ENCODE results near the gene DIP2B.

Gene DIP2B

DNA sequence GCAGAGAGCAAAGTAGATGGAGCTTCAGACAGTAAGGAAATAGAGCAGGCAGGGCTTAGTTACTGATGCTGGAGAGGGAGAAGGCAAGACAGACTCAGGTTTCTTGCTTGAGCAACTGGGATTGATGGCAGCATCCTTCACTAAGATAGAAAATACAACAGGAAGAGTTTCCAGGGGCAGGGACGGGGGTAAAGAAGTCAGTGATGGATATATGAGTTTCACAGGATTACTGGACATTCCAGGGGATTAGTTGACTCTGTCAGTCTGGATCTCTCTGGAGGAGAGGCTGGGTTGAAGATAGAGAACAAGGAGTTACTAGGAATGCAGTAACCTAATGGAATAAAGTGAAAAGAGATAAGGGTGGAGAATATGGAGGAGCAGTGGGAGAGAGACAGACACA, 184.7 kb downstream of the DIP2B start:
- no peak for DNase-seq

DNA sequence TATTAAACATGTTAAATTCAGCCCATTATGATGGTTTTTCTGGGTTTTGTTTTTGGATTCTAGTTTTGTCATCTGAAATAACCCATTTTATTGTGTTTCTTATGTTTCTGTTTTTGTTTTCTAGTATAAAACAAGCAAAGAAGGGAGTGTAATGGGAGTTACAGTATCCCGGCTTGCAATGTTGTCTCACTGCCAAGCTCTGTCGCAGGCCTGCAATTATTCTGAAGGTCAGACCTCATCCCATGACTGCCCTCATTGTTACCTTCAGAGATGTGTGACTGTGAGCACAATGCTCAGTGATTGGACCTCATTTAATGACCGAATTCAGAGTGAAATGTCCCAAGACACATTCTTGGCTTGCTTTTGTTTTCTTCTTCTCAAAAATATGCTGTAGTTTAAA, 186.1 kb downstream of the DIP2B start:
- peak; percentile 5 for DNase-seq

DNA sequence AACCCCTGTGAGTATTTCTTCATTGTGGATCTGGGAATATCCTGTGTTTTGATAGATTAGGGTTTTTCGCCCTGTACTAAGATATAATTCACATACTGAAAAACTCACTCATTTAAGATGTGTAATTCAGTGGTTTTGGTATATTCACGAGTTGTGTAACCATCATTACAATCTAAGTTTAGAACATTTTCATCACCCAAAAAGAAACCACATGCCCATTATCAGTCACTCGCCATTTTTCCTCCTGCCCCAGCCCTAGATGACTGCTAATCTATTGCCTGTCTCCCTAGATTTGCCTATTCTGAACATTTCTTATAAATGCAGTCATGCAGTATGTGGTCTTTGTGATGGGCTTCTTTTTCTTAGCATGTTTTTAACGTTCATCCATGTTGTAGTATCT, 191.2 kb downstream of the DIP2B start:
- no peak for DNase-seq

DNA sequence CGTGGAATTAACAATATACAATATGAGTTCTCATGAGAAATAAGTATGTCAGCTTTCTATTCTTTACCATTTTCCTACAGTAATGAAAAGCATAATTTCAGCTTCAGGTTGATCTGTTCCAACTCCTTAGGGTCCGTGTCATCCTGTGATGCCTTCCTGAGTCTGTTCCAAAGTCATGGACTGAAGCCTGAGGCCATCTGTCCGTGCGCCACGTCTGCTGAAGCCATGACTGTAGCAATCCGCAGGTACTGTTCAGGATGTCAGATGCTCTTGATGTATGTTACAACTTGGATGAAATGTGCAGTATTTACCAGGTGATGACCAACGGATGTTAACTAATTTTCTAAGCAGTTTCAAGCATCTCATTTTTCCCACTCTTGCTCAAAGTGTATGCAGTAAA, 192.1 kb downstream of the DIP2B start:
- no peak for DNase-seq

DNA sequence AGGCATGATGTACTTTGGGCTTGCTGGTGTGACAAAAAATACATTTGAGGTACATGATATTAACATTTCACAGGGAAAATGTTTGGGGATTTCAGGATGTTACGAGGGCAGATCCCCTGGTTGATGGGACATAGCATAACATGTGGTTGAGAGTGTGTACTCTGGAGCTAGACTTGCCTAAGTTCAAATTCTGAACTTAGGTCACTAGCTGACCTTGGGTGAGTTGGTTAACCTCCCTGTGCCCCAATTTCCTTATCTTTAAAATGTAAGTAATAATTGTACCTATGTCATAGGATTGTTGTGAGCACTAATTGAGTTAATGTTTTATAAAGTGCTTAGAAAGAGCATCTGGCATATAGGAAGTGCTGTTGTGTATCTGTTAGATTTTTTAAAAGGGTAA, 194.4 kb downstream of the DIP2B start:
- DNase-seq: no peak

DNA sequence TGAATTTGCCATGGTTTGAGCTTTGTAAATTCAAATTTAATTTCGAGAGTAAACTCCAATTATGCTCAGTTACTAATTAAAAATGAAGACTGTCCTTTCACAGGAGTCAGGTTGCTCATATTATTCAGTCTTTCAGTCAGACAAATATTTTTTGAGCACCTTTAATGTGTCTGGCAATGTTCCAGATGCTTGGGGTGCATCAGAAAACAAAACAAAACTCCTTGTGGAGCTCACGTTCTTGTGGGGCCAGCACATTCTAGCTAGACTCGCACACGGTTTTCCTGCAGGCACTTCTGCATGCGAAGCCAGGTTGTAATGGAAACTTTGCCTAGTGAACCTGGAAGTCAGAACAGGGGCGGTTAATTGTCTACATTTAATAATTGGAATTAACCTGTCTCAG, 195.2 kb downstream of the DIP2B start:
- DNase-seq: peak; percentile 57

DNA sequence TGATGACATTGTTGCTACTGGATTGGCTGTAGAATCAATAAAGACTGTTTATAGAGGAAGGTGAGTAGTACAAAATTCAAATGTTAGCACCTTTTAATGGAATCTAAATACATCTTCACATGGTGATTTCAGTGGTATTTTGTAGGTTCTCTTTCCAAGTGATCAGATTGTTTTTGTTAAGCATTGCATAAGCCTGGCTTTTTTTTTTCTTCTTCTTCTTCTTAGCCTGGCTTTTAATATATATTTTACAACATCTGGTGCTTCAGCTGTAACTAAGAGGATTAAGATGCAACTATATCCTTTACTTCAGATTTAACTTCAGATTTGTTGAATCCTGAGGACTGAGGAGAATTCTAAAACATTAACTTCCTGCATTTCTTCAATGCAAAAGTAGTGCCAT, 201.8 kb downstream of the DIP2B start:
- no peak for DNase-seq

DNA sequence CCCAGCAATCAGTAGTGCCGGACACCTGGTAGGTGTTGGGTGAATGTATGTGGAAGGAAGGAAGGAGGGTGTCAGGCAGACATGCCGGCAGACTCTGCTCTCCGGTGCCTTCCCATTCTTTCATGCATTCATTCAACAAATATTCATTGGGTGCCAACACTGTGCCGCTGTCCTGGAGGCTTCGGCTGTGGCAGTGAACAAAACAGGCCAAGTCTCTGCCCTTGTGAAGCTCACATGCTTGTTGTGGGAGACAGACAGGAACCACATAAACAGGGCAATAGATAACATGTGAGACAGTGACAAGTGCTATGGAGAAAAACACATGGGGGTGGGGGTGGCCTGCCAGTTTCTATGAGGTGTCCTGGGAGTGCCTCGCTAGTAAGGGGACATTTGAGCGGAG, 202.6 kb downstream of the DIP2B start:
- no peak for DNase-seq

DNA sequence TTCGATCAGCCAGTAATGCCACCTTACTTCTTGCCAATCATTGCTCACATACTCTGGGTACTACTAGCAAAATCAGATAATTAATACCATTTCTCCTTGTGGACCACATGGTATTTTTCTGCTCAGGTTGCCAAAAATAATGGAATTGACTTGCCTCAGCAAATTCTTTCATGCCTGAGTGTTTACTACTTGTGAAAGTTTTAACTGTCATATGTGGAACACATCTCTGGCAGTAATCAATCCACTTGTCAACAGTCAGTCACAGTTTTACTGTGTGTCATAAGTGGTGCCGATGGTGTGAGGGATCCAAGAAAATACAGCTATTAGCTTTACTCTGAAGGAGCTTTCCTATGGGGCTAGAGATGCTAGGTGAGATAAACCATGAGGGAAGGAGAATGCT, 203.8 kb downstream of the DIP2B start:
- DNase-seq: no peak

DNA sequence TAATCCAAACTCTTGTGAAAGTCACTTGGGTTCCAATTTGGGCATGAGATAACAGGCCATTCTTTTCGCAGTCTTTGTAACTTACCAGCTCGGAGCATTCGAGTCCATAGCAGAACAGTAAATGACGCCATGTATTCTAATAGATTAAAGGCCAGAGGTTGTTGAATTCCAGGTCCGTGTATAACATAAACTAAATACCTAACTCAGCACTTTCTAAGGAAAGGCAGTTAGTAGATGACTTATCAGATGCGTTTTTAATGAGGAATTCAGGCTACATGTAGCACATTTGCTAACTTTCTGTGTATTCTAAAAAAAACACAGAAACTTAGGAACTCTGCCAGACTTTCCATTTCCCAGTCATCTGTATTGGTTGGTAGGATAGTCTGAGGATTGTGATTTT, 206.3 kb downstream of the DIP2B start:
- DNase-seq: no peak

DNA sequence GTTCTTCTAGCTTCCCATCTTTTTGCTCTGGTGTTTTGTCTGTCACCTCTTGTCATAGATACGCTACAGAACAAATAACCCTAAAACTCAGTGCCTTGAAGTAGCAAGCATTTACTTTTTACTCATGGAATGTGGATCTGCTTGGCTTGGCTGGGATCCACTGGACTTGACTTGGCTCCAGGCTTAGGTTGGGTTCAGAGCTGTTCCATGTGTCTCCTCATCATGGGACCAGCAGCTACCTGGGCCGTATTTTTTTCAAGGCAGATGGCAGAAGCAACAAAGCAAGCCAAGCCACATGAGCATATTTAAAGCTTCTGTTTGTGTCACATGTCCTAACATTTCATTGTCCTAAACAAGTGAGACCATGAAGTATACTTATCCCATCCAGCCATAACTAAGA, 210.4 kb downstream of the DIP2B start:
- no peak for DNase-seq

DNA sequence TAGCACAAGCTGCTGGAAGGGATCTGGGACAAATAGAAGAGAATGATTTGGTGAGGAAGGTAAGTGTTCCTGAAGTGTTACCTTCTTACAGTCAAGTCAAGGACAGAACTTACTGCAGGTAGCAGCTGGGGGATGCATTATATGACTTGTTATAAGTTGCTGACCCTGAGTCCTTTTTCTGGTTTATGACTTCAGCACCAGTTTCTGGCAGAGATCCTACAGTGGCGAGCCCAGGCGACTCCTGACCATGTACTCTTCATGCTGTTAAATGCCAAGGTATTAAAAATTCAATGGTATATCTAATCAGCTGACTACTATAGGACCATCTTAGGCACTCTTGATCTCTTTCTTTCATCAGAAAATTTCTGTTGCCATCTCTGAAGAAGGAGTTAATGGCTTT, 214.0 kb downstream of the DIP2B start:
- DNase-seq: no peak

DNA sequence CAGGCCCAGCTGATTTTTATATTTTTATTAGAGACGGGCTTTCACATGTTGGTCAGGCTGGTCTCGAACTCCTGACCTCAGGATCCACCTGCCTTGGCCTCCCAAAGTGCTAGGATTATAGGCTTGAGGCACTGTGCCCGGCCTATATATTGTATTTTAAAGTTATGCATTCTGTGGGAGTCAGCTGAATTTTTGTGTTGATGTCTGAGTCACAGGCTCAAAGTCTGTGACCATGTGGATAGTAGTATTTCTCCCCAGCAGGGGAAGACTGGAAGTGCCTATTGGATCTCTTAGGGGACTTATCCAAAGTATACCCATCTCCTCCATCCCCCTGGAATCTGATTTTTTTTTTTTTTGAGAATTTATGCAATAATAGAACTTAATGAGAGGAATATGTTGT, 215.3 kb downstream of the DIP2B start:
- no peak for DNase-seq

DNA sequence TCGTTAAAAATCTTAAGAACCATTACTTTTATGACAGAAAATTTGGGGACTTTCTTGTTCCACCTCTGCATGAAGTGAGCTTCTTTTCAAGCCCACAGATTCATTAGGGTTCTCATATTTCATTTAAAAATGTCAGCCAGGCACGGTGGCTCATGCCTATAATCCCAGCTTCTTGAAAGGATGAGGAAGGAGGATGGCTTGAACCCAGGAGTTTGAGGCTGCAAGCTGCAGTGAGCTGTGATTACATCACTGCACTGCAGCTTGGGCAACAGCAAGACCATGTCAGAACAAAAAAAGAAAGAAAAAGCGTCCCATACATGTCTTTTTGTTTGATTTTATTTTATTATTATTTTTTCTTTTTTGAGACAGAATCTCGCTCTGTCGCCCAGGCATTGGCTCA, 215.7 kb downstream of the DIP2B start:
- DNase-seq: no peak

DNA sequence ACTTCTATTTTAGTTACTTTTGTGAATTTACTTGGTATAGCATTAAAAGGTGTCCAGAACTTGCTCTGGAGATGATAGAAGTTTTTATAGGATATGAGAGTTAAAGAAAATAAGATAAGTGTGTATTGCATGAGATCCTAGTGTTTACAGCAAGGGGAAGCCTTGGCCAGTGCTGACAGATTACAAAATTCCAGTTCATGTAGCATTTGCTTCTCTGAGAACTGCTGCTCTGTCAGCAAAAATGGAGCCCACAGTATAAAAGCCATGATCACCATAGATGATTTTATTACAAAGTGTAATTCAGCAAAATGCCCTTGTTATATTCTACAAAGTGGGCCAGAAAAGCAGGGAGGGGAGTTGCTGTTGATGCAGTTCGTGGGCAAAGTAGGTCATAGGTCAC, 219.1 kb downstream of the DIP2B start:
- no peak for DNase-seq

DNA sequence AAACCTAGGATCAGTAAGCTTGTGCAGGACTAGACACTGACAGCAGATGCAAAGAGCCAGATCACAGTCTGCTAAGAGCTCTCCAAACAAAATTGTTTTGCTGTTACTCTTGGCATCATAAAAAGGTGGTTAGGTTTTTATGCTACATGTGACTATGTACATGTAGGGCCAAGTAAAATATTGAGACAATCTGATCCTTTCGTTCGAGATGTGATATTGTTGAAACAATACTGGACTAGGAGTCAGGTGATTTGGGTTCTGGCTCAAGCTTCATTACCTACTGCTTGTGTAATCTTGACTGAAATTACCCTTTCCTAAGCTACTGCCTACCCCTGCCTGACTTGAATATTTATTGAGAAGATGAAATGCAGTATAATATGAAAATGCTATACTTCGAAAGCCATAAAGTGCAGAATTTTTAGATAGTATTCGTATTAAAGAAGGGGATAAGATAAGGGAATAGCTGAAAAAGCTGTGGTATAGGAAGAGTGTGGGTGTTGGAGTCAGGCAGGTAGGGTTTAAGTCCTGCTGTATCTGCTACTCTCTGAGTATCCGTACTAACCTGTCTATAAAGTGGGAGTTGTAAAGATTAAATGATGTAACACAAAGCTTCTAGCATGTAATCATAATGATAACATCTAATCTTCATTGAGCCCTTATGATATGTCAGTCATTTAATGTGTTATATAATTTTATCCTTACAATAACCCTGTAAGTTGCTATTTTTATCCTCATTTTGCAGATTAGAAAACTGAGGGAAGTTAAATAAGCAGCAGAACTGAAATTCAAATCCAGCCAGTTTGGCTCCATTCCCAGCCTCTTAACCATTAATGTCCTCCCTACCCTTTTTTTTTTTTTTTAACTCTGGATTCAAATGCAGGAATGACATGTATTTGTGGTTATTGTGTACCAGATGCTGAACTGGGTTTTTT, 220.5 kb downstream of the DIP2B start:
- DNase-seq: no peak

DNA sequence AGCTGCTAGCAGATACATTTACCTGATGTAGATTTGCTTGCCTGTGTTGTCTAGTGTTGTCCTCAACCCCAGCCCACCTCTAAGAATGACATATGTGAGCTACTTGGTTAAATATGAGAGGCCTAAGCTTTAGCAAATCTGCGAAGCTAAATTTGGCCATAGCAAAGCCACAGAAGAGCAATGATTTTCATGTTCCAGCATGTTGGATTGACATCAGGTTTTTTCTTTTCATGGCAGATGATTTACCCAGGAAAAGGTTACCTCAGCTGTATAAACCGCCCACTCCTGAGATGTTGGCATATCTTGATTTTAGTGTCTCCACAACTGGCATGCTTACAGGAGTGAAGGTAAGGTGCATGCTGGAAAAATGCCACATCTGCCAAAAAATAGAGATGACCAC, 222.7 kb downstream of the DIP2B start:
- no peak for DNase-seq

DNA sequence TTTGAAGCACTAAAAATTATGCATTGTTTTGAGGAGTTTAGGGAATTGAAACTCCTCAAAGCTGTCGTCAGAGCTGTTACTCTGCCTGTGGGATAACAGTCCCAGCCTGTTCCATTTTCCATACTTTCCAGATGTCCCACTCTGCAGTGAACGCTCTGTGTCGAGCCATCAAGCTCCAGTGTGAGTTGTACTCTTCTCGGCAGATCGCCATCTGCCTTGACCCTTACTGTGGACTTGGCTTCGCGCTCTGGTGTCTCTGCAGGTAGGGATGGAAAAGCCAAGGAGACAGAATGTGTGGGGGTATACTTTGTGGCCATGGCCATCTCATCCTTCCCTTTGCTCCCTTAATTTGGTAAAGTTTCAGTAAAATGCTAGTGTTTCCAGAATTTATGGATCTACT, 223.6 kb downstream of the DIP2B start:
- DNase-seq: no peak

DNA sequence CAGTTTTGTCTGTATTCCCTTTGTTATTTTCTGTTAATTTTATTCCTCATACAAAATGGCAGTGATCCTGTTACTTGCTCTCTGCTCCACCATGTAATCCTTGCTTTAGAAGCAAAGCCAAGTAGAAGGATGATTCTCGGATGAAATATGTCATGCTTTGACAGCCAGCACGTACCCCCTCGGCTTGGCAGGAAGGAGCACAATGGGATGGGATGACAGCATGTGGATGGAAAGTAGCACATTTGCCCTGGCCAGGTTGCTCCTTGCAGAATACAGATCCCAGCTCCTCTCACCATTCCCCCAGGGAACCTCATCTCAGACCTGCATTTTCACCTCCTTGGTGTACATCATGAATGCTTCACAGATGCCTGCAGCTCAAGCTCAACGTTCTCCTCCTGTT, 224.1 kb downstream of the DIP2B start:
- no peak for DNase-seq

DNA sequence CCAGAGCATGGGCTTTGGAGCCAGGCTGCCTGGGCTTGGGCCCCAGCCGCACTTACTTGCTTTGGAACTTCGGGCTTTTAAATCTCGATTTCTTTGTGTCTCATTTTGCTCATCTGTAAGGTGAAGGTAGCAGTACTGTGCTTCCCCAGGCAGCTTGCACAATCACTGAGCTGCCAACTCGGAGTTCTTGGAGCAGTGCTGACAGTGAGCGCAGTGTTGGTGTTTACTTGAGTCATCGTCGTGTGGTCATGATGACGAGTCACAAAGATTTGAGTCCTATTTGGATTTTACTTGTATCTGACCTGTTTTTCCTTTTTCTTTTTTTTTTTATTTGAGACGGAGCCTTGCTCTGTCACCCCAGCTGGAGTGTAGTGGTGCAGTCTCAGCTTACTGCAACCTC, 227.8 kb downstream of the DIP2B start:
- no peak for DNase-seq

DNA sequence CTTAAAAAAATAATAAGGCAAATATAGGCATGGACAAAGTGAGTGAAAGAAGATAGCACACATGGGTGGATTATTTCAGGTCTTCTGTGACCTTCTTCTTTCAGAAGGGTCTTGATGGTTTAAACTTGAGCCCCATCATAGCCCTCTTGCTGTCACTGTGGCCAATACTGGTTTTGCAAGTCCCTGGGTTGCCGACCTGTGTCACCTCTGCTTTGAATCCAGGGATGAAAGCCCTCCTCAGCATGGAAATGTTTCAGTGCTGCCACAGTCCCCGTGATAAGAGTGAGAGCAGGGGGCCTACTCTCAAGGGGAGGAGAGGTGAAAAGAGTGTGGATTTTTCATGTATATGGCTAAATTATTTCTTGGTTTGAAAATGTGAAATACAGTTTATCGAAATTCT, 228.9 kb downstream of the DIP2B start:
- no peak for DNase-seq

DNA sequence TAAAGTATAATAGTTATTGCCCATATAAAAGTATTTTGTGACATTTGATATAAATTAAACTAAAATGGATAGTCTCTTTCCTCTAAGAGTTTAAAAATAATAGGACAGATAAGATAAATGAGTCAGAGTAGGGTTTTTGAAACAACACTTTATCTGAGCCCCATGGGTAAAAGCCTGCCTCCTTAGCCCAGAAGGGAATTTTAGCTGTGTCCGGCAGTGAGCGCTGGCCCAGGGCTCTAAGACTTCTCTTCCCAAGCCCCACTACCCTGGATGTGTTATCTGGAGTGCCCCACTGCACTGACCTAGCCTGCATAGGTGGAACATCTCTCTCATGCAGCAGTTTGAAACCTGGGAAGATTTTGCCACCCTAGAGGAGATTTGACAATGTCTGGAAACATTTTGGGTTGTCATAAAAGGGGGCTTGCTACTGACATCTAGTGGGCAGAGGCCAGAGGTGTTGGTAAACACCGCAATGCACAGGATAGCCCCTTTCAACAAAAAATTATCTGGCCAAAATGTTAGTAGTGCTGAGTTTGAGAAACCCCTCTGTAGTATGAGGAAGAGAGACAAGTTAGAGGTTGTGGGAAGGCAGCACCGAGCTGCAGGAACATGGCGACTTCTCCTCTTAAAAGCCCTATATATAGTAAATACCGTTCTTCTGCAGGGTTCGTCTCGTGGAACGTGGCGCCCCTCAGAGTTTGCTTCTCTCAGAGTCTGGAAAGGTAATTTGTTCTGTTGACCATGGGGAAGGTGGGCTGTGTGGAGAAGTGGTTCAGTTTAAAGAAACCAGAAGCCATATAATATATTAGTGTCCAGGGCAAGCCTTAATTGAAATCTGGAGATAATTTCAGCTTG, 229.9 kb downstream of the DIP2B start:
- no peak for DNase-seq

DNA sequence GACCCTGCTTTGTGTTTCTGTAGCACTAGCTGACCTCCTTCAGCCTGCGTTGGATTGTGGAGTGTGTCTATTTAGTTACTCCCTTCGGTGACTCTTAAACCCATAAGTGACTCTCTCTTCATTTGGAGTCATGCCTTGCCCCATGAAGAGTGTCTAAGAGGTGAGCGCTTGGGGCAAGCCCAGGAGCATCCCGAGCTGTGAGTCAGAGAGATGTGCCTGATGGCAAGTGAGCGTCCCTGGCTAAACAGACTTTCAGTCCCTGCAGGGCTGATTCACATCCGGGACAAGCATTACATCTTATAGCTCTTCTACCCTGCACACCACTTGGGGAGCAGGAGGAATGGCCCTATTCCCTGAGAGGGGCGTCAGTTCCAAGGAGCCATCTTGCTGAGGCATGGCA, 234.8 kb downstream of the DIP2B start:
- DNase-seq: no peak

DNA sequence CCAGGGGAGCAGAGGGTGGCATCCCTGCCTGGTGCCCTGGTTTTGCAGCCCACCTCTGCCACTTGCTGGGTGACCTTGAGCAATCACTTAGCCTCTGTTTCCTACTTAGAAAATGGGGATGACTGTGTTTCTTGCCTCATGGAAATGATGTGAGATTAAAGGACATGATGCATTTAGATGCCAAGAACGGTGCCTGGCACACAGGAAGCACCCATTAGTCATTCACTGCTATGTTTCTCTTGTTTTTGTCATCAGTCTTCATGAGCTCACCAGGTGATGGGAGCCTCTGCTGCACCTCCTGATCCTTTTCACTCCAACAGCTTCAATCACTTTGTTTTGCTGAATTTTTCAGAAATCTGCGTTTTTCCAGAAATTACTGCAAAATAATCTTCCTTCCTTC, 235.5 kb downstream of the DIP2B start:
- DNase-seq: no peak

Data from NCI-H1105 treated with DMSO at 0.1 percent for 48 hours (cell line).